HL-60 (cell line): Measurements from ENCODE around the gene PLA2G4E.

Source experiments
- DNase-seq, 2 experiments: peaks; one replicate each; pipeline ENCODE4 v3.0.0-alpha.2; 2010 to 2020; ENCODE audit warnings: low read depth in 1 of 2, low spot score in 1 of 2
- H3K27ac ChIP-seq: fragments of 250-450 bp; sonication (Bioruptor Pico); replicated peaks from 2 replicates; pipeline ENCODE4 v1.5.1; 2020; ENCODE audit warnings: mild to moderate bottlenecking, moderate library complexity
- H3K27me3 ChIP-seq: fragments of 250-450 bp; sonication (Bioruptor Pico); 2 replicates; pipeline ENCODE4 v1.5.1; 2021; ENCODE audit warnings: mild to moderate bottlenecking, moderate library complexity; ENCODE audit not compliant: insufficient read depth, poor library complexity, severe bottlenecking
- H3K4me3 ChIP-seq: replicated peaks from 2 replicates; pipeline ENCODE4 v1.5.1; 2011; ENCODE audit warnings: mild to moderate bottlenecking, control low read depth, low read length; ENCODE audit not compliant: insufficient read depth
- CTCF ChIP-seq: IDR thresholded peaks from one replicate; pipeline ENCODE4 v1.5.1; 2011; ENCODE audit warnings: low read length, control low read depth, inconsistent platforms; ENCODE audit not compliant: insufficient read depth
- GABPA ChIP-seq: IDR thresholded peaks from 2 replicates; pipeline ENCODE4 v1.6.1; 2012; ENCODE audit warnings: low read depth
- POLR2AphosphoS5 ChIP-seq: IDR thresholded peaks from 2 replicates; pipeline ENCODE4 v1.6.1; 2012; ENCODE audit warnings: low read depth
- REST ChIP-seq: IDR thresholded peaks from 2 replicates; pipeline ENCODE4 v1.6.1; 2012; ENCODE audit warnings: low read depth; ENCODE audit not compliant: insufficient replicate concordance
- SPI1 ChIP-seq: IDR thresholded peaks from 2 replicates; pipeline ENCODE4 v1.6.1; 2012; ENCODE audit warnings: low read depth, mild to moderate bottlenecking, borderline replicate concordance

Gene PLA2G4E

GRCh38 chr15:42063122-42063848 lies 42.4 kb upstream of the PLA2G4E start:
- TF ChIP-seq SPI1 (no peak), POLR2AphosphoS5 (no peak), CTCF (no peak), GABPA (no peak), REST (no peak)
- H3K4me3 ChIP-seq, result no peak overlapping the region
- H3K27ac ChIP-seq, result no peak overlapping the region
- no peak for DNase-seq
- H3K27me3 ChIP-seq, result no peaks in the 10 kb centered on the region

- H3K27me3 ChIP-seq, result no peaks in the 10 kb centered on the region
- H3K4me3 ChIP-seq, result no peak overlapping the region
- DNase-seq, result no peak
- TF ChIP-seq CTCF (no peak), REST (no peak), SPI1 (no peak), GABPA (no peak), POLR2AphosphoS5 (no peak)
- H3K27ac ChIP-seq, result no peak overlapping the region
These were observed 41.5 kb upstream of the PLA2G4E start for GRCh38 chr15:42062284-42062806.

- no peak for DNase-seq
- no peak overlapping the region for H3K4me3 ChIP-seq
- H3K27ac ChIP-seq, result no peak overlapping the region
- TF ChIP-seq CTCF (no peak), POLR2AphosphoS5 (no peak), REST (no peak), SPI1 (no peak), GABPA (no peak)
- H3K27me3 ChIP-seq, result no peaks in the 10 kb centered on the region
These were observed 40.0 kb upstream of the PLA2G4E start for GRCh38 chr15:42060797-42061196.
